Hindlimb muscle (tissue), 1 donor: ENCODE results near the gene AIF1L. TPM values are rescaled to one million over a fixed set of nuclear protein-coding genes. Genes with fewer than 3 reads are reported as not detected.
"Not testable (repeated sequence)": the region's sequence is repeated elsewhere in the genome, so short reads cannot be mapped to it uniquely, and the experiment has no call there.

Experiments
- DNase-seq: peaks from one replicate; pipeline ENCODE4 v3.0.0-alpha.2; 2013
- polyA plus RNA-seq: library from polyadenylated mRNA; unstranded; fragments of 120-200 nt; gene quantifications from one replicate; pipeline ENCODE4 v1.2.1, GENCODE V29; 2013; ENCODE audit not compliant: insufficient read length

Gene AIF1L
- polyA plus RNA-seq, 1 donor: 21.5 TPM

DNA sequence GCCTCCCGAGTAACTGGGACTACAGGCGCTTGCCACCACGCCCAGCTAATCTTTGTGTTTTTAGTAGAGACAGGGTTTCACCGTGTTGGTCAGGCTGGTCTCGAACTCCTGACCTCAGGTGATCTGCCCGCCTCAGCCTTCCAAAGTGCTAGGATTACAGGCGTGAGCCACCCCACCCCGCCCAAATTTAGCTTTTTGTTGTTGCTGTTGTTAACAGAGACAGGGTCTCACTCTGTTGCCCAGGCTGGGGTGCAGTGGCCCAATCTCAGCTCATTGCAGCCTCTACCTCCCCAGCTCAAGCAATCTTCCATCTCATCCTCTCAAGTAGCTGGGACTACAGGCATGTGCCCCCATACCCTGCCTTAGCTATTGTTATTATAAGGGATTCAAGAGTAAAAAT lies 3.5 kb downstream of the AIF1L start:
- DNase-seq: not testable (repeated sequence)

DNA sequence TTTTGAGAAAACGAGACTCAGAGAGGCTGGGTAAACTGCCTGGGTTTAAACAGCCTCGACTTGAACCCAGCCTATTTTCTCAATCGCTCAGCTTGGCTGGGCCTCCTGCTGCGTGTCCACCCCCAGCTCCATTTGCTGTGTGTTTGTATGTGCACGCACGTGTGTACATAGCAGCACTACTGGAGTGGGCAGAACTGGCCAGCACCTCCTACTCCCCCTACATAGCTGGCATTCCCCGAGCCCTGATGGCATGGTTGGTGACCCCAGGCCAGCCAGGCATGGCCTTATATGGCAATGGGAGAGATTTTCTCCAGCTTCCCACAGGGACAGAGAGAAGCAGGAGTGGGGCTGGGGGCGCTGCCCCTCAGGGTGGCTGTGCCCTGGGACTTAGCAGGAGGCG lies 4.1 kb downstream of the AIF1L start:
- no peak for DNase-seq

DNA sequence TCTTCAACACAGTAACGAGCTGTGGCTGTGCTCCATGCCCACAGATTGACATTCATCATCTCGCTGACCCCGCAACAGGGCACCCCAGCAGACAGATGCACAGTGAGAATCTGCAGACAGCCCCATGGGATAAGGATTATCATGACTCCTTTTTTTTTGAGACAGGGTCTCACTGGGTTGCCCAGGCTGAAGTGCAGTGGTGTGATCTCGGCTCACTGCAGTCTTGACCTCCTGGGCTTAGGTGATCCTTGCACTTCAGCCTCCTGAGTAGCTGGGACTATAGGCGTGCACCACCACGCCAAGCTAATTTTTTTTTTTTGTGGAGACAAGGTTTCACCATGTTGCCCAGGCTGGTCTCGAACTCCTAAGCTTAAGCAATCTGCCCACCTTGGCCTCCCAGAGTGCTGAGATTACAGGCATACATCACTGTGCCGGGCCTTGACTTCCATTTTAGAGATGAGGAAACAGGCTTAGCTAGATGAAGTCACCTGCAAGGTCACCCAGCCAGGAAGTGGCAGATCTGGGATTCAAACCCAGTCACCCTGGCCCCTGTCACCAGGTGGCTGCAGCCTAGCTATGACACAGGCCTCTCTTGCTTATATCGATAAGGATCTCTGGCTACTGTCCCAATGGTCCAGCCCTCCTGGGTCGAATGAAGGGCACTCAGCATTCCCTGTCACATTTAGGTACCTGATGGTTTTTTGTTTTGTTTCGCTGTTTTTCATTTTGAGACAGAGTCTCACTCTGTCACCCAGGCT lies 5.1 kb downstream of the AIF1L start:
- no peak for DNase-seq

DNA sequence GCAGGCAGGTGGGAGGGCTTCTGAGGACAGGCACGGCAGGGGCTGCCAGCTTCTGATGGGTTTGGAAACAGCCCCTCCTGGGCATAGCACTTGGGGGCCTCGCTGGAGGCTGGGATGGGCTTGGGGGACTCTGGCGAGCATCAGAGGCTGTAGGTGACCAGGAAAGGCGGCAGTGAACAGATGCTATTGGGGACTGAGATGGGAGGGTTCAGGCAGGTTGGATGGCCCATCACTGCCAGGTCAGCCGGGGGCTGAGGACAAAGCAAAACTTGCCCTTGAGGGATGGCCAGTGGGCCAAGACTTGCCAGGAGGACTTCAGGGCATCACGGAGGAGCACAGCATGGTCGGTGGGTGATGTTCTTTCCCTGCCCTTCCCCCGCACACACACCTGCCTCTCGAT lies 6.7 kb downstream of the AIF1L start:
- DNase-seq: no peak

DNA sequence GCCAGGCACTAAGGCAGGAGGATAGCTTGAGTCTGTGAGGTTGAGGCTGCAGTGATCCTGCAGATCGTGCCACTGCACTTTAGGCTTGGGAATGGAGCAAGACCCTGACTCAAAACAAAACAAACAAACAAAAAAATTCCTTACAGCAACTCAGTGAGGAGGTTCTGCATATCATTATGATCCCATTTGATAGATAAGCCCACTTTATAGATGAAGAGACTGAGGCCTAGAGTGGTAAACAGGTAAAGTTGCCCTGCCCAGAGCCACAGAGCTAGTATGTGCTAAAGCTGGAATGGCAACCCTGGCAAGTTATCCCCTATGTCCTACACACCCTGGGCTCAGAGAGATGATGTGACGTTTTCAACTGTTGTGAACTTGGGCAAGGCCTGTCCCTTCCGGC lies 7.2 kb downstream of the AIF1L start:
- DNase-seq: no peak

DNA sequence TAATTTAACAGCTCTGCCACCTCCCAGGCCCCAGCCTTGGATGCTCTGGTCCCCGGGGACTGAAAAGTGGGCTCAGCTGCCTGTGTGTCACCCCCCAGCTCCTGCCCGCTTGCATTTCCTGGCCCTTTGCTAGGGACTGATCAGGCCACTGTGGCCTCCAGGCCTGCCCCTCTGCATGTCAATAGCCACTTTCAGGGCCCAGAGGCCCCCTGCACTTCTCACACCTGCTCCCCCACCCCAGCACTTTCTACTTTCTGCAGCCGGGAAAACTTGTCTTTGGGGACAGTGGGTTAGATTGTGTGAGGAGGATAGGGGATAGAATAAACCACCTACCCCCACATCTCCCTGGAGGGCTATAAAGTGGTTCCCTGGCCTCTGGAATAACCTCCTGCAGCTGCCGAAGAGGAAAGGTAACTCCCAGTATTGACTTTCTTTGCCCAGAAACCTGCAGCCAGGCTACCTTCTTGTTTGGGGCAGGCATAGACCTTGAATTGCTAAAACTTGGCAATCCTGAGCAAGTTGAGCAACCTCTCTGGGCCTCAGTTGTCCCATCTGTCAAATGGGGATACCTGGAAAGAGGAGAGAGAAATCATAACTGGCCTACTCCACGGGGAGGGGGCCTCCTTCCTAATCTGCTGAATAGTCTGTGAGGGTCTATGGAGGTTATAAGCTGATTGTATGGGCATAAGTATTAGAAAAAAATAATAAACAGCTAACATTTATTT lies 7.8 kb downstream of the AIF1L start:
- DNase-seq: no peak

DNA sequence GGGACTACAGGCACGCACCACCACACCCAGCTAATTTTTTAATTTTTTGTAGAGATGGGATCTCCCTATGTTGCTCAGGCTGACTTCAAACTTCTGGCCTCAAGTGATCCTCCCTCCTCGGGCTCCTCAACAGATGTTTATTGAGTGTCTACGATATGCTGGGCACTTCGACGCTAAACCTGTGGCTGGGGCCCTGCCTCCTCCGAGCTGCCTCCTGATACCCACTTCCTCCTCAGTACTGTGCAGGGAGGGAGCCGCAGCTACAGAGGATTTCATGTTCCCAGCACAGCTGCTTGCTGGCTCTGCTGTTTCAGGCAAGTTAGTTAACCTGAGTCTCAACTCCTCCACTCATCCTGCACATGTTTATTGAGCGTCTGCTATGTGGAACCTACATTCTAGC lies 9.6 kb downstream of the AIF1L start:
- DNase-seq: no peak

DNA sequence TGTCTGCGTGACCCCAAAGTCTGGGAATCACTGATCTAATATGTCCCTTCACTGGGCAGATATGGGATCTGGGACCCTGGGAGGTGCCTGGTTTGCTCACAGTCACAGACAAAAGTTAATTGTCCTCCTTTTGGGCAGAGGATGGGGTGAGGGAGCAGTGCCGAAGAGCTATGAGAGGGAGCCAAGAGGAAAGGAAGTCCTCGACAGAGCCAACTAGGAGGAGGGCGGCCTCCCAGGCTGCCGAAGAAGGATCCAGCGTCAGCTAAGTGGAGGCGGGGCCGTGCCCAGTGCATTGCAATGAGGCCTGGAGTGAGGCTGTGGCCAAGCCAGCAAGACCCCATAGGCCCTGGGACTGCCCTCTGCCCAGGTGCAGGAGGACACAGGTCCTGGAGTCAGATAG lies 11.4 kb downstream of the AIF1L start:
- DNase-seq: no peak

DNA sequence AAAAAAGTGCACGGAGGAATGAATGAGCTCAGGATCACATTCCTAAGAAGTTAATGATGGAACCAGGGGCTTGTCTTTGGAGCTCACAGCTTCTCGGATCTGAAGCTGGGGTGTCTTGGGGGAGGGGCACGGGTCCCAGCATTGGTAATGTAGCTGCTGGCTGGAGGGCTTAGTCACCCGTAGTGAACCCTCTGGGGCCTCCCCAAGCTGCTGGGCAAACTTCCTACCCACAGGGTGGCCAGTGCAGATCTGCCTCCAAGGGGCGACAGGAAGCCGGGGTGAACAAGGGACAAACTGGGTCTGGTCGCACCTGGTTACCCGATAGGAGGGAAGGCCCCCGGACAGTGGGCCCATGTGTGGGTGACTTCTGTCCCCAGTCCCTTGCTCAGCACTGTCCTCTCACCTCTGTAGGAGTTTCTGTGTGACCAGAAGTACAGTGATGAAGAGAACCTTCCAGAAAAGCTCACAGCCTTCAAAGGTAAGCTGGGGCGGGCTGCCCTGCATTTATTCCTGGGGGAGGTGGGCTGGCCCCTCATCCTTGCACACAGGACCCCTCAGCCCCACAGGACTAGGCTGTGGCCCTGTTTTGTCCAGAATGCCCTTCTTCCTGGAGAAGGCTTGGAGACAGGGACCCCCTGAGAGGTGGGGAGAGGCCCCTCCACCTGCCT lies 15.0 kb downstream of the AIF1L start:
- no peak for DNase-seq

DNA sequence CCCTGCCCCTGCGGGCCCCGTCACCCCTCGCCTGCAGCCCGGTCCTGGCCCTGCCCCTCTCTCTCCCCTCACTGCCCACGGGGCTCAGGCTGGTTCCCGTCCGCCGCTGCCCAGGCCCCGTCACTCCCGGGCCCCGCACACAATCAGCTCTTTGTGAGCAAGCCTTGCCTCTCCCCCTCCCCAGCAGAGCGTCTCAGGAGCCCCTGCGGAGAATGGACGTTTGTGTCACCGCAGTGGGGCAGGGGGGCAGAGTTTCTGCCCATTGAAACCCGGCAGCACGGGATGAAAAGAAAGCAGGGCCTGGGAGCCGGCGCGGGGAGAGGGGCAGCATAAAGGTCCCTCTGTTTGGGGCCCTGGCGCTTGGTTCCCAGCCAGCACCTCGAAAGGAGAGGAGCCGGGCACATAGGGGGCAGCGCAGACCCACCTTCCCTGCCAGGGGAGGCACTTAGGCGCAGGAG lies 15.6 kb downstream of the AIF1L start:
- no peak for DNase-seq

DNA sequence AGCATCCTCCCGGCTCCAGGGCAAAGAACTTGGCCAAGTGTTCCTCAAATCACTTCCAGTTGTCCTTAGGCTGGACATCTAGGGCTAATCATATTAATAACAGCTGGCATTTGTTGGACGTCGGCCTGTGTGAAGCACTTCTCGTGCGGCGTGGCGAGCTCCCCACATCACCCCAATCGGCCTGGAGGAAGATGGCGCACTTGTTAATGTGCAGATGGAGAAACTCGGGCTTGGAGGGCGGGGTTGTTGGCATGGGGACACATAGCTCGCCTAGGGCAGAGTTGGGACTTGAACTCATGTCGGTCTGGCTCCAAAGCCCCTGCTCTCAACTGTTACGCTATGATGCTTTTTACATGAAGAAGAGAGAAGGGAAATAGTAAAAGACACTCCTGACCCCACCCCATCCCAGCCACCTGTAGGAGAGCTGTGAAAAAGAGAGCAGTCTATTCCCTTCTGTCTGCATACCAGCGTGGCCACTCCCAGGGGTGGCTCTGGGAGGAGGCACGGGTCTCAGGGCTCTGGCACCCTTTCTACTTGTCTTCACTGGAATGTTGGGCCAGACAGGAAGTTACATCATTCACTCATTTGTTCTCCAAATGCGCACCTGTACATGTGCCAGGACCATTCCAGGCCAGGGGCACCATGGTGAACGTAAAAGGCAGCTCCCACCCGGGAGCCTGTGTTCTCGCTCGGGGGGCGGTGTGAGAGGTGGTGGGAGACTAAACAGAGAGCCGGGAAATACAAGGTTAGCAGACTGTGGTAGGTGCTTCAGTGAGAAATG lies 16.2 kb downstream of the AIF1L start:
- no peak for DNase-seq

DNA sequence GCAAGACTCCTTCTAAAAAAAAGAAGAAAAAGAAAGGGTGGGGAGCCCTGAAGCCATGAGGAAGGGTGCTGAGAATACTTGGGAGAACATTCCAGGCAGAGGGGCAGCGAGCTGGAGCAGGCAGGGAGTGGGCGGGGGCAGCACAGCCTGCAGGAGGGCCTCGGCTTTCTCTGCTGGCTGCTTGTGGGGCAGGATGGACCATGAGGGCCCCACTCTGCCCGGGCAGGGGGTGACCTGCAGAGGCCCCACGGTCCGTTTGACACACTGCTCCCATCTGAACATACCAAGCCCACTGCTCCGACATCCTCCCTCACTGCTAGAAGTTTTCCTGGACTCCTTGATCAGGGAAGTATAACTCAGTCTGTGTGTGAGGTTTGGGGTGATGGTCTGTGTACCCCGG lies 17.3 kb downstream of the AIF1L start:
- DNase-seq: no peak

DNA sequence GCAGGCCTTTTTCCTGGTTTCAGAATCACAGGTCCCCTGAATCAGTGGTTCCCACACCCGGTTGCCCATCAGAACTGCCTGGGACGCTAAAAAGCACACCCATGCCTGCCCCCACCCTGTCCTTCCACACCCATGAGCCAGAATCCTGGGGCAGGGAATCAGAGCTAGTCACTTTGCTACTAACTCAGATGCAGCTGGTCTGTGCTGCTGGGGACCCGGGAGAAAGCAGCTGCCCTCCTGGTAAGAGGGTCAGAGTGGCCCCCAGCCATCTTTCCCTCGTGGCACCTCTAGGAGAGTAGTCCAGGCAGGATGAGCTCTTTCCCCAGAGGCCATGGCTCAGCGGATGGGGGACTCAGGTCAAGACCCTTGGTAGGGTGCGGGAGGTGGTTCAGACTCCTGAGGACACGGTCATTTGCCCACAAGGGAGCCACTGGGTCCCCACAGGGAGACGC lies 17.8 kb downstream of the AIF1L start:
- no peak for DNase-seq

DNA sequence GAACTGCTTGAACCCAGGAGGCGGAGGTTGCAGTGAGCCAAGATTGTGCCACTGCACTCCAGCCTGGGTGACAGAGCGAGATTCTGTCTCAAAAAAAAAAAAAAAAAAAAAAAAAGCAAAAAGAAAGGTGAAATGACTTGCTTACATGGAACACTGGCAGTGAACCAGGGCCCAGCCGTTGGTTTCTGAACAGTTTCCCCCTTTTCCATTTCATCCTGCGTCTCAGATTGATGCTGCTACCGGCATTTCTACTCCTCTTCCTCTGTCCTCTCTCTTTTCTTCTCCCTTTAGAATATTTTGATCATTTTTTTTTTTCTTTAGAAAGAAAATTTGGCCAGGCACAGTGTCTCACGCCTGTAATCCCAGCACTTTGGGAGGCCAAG lies 19.0 kb downstream of the AIF1L start:
- not testable (repeated sequence) for DNase-seq

DNA sequence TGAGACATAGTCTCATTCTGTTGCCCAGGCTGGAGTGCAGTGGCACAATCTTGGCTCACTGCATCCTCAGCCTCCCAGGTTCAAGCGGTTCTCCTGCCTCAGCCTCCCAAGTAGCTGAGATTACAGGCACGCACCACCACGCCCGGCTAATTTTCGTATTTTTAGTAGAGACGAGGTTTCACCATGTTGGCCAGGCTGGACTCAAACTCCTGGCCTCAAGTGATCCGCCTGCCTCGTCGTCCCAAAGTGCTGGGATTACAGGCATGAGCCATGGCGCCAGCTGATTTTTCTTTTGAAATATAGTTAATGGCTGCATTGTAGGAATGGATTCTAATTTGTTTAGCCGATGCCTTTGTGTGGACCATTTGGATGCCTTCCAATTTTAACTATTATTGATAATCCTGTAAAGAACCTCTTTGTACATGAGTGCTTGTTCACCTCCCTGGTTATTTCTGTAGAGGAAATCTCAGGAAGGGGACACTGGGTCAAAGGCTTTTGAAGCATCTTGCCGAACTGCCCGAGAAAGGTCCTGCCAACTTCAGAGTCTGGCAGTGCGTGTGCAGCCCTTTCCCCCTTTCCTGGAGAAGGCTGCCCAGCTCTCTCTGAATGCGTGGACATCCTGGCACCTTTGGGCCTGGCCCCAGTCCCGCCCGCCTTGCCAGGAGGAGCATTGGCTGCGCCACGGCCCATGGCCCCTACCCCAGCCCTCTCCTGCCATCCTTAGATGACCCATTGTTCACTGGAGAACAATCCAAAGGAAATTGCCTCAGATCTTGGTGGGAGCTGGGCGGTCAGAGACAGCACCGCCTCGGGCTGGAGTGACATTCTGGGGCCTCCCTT lies 20.2 kb downstream of the AIF1L start:
- DNase-seq: no peak

DNA sequence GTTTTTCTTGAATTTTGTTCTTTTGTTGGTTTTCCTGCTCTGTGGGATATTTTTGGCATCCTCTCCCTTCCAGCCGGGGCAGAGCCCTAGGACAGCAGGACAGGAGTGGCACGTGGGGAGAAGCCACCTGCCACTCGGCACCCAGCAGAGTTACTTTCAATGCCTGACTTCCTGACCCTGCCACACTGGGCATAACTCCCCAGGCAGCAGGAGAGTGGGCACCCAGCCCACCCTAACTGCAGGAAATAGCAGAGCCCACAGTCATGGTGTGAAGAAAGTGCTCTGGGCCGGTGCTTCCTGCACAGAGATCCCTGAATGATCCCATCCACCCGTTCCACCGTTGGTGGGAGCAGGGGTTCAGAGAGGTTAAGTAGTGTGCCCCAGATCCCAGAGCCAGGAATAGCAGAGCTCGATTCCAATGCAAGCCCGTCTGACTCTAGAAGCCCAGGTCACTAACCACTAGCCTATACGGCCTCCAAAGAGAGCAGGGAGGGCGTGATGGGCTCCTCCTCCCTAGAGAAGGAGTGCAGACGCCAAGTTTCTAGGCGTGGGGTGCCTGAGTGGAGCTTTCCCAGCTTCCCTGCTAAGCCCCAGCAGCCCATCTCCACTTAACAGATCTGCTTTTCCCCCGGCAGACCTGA lies 20.9 kb downstream of the AIF1L start:
- DNase-seq: no peak

DNA sequence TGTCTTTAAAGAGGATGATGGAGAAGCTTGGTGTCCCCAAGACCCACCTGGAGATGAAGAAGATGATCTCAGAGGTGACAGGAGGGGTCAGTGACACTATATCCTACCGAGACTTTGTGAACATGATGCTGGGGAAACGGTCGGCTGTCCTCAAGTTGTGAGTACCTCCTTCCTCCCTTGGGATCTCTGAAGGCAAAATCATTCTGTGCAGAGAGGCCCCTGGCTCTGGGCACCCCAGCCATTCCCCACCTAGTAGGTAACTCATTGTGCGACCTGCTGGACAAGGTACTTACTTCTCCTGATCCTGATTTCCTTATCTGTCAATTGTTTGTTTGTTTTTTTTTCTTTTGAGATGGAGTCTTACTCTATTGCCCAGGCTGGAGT lies 21.4 kb downstream of the AIF1L start:
- no peak for DNase-seq

DNA sequence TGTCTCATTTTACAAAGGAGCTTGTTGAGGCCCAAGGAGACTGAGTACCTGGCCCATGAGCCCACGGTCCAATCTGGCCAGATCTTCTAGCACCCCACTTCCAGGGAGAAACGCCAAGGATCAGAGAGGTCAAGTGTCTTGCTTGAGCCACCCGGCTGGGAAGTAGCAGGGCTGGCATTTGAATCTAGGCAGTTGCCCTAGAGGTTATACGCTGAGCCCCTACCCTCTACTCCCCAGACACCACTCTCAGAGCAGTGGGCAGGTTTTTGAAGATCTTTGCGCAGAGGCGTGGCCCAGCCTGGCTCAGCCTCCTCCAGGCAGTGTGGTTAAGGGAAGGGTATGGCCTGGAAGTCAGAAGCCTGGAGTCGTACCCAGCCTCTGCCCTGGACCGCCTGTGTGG lies 23.3 kb downstream of the AIF1L start:
- no peak for DNase-seq

DNA sequence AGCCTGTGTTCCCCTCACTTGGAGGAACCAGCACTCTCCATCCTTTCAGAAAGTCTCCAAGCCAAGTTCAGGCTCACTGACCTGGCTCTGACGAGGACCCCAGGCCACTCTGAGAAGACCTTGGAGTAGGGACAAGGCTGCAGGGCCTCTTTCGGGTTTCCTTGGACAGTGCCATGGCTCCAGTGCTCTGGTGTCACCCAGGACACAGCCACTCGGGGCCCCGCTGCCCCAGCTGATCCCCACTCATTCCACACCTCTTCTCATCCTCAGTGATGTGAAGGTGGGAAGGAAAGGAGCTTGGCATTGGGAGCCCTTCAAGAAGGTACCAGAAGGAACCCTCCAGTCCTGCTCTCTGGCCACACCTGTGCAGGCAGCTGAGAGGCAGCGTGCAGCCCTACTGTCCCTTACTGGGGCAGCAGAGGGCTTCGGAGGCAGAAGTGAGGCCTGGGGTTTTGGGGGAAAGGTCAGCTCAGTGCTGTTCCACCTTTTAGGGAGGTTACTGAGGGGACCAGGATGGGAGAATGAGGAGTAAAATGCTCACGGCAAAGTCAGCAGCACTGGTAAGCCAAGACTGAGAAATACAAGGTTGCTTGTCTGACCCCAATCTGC lies 24.4 kb downstream of the AIF1L start:
- DNase-seq: no peak

DNA sequence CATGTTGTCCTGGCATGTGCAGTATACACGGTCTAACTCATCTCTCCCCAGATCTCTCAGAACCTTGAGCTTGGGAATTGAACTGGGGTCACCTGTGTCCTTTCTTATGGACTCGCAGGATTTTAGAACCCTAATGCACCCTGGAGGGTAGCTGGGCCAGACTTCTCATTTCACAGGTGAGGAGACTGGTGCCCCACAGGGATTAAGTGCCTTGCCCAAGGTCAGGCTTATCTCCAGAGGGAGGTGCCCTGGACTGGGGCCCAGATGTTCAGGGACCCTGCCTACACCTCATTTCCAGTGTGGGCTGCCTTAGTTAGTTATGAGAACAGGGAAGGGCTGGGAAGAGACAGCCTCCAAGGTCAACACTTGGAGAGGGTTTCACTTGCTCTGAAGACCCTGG lies 25.0 kb downstream of the AIF1L start:
- DNase-seq: no peak

DNA sequence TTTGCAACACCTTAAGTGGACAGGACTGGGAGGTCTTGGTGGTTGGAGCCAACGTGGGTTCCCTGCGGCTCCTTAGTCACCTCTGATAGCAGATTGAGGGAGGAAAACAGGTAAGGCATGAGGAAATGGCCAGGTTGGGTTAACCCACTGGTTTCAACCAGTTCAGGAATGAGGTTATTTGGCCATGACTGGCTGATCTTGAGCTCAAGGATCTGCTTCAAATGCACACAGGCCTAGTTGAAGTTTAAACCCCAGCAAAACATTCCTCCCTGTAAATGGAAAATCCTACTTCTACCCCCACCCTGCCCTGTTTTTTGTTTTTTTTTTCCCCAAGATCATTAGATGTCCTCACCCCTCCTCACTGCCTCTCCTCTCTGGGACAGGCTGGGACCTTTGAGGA lies 25.8 kb downstream of the AIF1L start:
- DNase-seq: no peak
